Panc1 (cell line): ENCODE data around the gene KCNJ12.
"Not testable (repeated sequence)": the region's sequence is repeated elsewhere in the genome, so short reads cannot be mapped to it uniquely, and the experiment has no call there.

Experiments
- CTCF ChIP-seq: fragments of 450-650 bp; IDR thresholded peaks from 2 replicates; pipeline ENCODE4 v1.5.1; 2017; ENCODE audit warnings: mild to moderate bottlenecking
- POLR2AphosphoS5 ChIP-seq: IDR thresholded peaks from 2 replicates; pipeline ENCODE4 v1.6.1; 2012; ENCODE audit warnings: mild to moderate bottlenecking, low read depth, low read length, moderate library complexity
- REST ChIP-seq, 2 experiments: IDR thresholded peaks; 2 replicates each; pipeline ENCODE4 v1.6.1; 2011 to 2012; ENCODE audit warnings: low read depth in 2 of 2, control low read depth in 1 of 2, low read length in 1 of 2, mild to moderate bottlenecking in 1 of 2, moderate library complexity in 1 of 2; ENCODE audit not compliant: insufficient read depth in 1 of 2

- TF ChIP-seq CTCF; POLR2AphosphoS5; REST (IDR thresholded peaks at IDR 0.05; ENCODE audit: insufficient read depth in 1 of 2, low read depth in 2 of 2, low read length in 1 of 2): not testable (repeated sequence)
Observed at GRCh38 chr17:21404106-21404505, 27.9 kb downstream of the KCNJ12 start.
